GM19395 (cell line): ENCODE measurements around the gene CDK14.
A peak's percentile ranks its signal among the peaks of the same experiment; 100 is the strongest.

Source experiments
- ATAC-seq: cut with Tn5 transposase; IDR thresholded peaks from one replicate; pipeline ENCODE4 v1.9.1; 2021; ENCODE audit warnings: mild to moderate bottlenecking, moderate library complexity; ENCODE audit not compliant: unreplicated experiment

The CDK14 gene

DNA sequence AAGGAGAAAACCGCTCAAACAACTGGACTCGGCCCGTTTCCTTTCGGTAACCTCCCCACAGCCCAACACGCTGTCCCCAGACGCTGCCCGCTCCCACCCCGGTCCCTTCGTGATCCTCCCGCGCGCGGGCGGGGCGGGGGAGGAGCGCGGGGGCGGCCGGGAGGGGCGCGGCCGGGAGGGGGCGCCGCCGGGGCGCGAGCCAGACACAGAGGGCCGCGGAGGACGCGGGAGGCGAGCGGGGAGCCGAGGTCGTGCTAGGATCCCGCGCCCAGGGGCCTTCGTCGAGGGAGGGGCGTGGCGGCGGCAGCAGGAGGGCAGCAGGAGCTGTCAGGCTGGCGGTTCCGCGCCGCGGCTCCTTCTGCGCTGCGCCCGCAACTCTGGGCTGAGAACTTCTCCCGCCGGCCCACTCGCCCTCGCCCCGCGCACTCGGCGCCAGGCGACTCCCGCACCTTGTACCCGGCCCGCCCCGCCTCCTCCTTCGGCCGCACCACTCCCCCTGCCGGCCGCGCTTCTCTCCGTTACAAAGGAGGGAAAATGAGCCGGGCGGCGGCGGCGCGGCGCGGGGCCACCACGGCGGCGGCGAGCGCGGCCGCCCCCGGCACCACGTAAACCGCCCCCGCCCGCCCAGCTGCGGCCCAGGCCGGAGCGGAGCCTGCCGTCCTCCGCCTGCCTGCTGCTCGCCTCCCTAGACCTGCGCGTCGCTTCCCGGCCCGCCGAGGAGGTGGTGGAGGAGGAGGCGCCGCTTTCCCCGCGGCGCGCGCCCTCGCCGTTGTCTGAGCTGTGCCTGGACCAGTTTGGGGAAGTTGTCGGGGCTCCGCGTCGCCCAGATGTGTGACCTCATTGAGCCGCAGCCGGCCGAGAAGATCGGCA lies at the start of gene CDK14:
TSS of gene CDK14 (plus strand) at position 521 of the 870 bp plus-strand sequence. CDS start at position 828, 307 bp downstream.
- peak; percentile 60 for ATAC-seq

DNA sequence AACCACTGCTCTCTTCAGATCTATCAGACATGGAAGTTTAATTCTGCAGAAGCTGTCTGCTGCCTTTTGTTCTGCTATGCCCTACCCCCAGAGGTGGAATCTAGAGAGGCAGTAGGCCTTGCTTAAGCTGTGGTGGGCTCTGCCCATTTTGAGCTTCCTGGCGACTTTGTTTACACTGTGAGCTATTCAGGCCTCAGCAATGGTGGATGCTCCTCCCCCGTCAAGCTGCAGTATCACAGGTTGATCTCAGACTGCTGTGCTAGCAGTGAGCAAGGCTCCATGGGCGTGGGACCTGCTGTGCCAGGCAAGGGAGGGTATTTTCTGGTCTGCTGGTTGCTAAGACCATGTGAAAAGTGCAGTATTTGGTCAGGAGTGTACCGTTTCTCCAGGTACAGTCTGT lies 45.1 kb upstream of the CDK14 start:
- ATAC-seq = no peak

DNA sequence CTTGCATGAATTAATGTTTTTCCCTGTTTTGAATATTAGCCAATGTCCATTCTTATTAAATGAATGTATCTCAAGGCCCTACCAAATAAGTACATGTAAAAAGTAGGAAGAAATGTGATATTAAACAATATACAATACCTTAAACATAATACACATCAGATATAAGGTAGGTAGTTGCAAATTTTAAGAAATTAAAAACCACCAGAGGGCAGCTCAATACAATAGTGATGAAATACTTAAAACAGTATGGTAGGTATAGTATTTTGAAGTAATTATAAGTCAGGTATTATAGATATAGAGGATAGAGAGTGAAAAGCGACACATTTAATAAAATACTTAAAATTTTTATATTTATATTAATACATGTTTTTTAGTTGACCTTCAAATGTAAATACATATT lies 43.6 kb upstream of the CDK14 start:
- ATAC-seq = no peak

DNA sequence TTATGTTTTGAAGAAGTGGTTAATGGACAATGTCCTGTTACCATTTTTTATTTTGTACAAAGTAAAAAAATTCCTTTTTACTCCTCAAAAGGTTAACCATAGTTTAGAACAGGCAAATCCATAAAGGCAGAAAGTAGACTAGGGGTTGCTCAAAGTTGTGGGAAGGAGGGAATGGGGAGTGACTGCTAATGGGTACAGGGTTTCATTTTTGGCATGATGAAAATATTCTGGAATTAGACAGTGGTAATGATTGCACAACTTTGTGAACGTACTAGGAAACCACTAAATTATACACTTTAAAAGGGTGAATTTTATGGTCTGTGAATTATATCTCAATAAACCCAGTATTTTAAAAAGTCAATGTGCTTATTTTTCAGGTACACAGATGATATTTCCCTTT lies 35.4 kb upstream of the CDK14 start:
- no peak for ATAC-seq

DNA sequence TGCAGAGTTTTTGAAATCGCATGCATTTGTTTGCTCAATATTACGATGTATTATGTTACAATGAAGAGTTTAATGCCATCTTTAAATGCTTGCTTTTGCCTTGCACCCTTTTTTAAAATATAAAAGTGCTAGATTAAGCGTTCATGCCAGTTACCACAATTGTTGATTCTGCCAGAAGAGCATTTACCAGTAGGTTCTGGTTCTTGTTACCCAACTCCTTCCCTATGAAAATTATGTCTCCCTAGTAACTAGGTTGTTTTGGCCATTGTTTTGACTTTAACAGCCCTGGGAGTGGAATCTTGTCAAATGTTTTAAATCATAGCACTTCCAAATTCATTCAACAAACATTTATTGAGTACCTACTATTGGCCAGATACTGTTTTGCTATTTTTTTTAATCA lies 32.8 kb upstream of the CDK14 start:
- no peak for ATAC-seq

DNA sequence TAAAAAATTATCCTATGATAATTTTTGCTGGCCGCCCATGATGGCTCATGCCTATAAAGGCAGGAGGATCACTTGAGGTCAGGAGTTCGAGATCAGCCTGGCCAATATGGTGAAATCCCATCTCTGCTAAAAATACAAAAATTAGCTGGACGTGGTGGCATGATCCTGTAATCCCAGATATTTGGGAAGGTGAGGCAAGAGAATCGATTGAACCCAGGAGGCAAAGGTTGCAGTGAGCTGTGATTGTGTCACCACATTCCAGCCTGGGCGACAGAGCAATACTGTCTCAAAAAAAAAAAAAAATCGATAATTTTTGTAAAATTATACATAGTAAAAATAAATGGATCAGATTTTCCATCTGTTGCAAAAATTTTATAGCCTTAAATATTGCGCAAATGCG lies 31.7 kb upstream of the CDK14 start:
- no peak for ATAC-seq

DNA sequence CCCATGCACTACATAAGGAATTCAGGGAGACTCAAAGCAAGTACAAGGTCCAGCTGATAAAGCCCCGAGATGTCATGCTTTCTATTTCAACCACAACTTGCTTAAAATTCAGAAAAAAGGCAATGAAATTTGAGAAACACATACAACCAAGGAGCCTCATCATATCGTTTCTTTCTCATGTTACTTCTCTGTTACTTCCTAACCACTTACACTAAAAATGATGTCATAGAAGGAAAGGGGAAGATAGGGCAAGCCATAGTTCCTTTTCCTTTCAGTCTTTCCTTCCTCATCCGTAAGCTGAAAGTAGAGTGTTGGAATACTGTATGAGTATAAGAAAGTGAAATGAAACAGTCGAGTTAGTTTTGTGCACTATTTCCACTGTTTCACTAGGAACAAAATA lies 27.9 kb upstream of the CDK14 start:
- ATAC-seq = peak; percentile 56

DNA sequence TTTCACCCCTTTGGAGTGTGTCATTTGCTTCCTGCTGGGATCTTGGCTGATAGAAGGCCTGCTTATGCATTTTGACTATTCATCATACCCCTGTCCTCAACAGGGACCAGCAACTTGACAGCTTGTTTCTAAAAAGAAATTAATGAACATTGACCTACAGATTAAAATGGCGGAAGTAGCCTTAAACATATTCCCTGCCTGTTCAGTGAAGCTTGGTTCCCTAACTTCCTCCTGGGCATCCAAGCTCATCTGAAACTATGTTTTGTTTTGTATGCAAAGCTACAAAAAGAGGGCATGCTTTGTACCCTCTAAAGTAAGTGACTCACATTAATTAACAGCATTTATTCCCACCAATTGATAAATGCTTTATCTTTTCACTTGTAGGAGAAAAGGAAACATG lies 26.8 kb upstream of the CDK14 start:
- ATAC-seq = no peak

DNA sequence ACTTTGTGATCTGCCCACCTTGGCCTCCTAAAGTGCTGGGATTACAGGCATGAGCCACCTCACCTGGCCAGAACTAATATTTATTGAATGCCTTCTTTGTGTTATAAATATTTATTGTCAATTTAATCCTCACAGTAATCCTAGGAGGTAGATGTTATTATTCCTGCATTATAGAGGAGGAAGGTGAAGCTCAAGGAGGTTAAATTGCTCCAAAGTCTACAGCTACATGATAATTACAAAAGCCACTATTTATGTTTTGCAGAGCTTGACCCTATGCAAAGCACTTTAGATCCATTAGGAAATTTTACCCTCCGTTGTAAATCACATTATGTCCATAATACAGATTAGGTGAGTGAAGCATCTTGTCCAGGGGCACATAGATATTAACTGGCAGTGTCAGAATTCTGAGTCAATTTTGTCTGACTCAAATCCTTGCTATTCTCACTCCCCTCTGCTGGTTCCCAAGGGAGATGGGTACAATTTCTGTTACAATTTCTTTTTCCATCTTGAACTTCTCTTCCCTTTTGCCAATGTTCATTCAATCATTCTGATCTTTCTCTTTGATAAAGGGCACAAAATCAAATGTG lies 25.7 kb upstream of the CDK14 start:
- ATAC-seq = no peak

DNA sequence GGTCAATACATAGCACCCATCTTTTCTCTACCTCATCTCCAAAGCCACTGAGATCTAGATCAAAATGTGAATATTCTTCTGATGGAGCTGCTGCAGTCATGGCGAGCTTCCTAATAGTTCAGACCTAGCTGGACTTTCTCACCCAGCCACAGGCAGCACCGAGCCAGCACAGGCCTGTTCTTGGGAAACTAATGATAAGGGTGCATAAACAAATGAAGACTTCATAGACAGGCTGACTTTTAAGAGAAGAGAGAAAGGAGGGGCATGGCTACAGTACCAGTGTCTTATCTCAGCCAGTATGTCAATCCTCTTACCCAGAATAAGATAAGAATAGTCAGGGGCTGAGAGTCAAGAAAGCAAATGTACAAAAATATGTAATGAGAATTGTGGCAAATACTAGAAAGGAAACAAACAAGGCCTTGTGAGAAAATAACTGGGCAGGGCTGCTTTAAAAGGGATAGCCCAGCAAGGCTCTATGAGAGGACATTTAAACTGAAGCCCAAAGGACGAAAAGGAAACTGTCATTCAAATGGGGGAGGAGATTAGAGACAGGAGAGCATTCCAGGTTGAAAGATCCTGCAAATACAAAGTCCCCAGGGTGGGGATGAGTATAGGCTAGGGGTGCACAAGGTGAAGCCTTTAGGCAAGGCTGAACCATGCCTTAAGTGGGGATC lies 21.8 kb upstream of the CDK14 start:
- no peak for ATAC-seq

DNA sequence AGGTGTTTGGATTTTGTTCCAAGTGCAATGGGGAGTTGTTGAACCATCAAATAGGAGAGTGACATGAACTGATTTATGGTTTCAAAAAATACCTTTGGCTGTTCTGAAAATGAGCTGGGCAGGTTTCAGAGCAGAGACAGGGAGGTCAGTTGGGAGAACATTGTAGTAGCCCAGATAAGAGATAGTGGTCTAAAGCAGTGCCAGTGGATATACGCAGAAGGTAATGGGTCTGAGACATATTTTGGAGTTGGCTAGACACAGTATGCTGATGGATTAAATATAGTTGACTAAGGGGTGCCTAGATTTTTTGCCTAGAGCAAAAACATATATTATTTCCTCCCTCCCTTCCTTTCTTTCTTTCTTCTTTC lies 21.3 kb upstream of the CDK14 start:
- ATAC-seq = no peak

DNA sequence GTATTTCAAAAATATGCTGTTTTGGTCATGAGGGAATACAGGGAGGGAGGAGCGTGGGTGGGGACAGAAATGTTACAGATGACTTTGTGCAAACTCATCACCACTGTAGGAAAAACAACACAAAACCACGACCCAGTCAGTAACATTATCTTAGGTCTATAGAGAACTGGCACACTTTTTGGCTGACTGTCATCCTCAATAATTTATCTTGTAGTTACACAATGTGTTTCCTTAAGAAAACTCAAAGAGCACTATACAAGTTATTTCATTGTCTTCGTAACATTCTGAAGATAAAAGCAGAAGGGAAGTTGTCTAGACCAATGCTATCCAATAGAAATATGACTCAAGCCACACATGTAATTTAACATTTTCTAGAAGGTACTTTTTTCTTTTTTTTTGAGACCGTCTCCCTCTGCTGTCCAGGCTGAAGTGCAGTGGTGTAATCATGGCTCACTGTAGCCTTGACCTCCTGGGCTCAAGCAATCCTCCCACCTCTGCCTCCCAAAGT lies 16.9 kb upstream of the CDK14 start:
- ATAC-seq = no peak

DNA sequence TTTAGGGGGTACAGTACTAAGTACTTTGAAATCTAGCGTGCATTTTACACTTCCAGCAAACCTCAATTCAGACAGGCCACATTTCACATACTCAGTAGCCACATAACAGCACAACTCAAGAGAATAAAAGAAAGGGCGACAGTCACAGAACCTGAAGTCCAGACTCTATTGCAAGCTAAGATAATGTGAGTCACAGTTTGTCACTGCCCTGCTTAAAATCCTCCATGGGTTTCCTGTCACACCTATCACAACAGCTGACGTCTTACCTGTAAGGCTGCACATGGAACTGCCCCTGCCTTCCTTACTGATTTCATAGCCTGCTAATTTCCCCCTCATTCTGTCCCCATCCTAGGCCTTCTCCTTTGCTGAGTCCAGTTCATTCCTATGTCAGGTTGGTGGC lies 16.1 kb upstream of the CDK14 start:
- no peak for ATAC-seq

DNA sequence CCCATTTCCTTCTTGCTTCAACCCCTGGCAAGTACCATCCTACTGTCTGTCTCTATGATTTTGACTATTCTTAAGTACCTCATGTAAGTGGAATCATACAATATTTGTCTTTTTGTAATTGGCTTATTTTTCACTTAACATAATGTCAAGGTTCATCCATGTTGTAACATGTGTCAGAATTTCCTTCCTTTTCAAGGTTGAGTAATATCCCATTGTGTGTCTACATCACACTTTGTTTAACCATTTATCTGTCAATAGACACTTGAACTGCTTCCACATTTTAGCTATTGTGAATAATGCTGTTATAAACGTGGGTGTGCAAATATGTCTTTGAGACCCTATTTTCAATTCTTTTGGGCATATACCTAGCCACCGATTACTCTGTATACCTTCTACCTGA lies 14.0 kb upstream of the CDK14 start:
- no peak for ATAC-seq

DNA sequence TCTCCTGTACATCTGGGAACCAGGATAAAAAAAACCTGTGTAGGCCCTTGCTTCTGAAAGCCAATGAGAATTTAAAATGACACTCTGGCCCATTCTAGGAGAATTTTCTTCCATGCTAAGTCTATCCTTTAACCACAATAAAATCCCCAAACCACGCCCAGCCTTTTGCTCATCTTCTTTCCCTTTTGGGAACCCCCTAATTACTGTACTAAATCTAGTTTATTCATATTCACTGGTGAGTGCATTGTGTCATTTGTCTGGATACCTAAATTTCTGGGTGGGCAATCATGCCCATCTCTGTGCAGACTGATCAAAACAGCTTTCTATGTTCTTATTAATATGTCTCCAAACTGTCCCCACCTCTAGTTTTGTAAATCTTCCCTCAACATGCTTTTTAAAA lies 11.7 kb upstream of the CDK14 start:
- ATAC-seq = no peak

DNA sequence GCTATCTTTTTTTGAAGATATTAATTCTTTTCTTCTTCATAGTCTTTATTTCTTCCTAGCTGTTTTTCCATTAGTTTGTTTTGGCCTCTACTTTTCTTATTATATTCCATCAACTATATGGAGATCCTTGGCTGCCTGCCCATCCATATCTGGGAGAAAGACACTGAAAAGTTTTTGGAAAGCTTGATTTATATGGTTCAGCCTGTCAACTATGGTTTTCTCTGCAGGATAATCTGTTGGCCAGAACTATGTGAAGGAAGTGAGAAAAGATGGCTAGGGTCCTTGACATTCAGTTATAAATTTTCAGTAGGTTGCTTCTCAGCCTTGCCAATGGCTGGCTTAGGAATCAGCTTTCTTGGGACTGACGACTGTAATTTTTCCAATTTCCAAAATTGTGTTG lies 10.0 kb upstream of the CDK14 start:
- no peak for ATAC-seq

DNA sequence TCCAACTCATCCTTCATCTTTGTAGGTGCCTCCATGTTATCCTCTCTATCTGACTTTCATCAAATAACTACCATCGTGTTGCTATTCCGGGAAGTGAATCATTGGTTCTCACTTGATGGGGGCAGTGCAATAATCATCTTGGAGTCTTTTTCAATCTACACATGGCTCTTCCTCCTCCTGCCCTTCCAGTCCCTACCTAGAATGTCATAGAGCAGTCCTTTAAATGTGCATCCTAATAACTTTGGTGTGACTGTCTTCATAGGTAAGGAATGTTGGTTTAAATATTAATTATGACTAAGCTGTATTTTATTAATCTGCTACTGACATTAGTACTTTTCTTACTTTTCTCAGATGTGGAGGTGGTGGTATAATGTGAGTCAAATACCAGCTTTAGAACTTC lies 8.4 kb upstream of the CDK14 start:
- ATAC-seq = no peak

DNA sequence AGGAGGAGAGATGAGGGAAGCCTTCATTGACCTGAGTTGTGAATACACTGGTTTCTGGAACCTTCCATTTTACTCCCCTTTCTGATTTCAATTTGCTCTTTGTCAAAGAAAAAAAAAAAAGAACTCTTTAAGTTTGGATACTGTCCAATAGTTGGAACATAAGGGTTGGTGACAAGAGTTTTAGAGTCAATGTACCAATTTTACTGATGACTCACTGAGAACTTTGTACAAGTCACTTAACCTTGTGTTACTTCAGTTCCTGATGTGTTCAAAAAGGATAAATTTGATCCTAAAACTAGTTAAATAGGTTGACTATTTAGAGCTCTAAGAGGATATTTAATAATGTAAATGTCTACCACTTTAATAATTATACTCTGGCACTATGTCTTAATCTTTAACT lies 4.1 kb upstream of the CDK14 start:
- no peak for ATAC-seq

DNA sequence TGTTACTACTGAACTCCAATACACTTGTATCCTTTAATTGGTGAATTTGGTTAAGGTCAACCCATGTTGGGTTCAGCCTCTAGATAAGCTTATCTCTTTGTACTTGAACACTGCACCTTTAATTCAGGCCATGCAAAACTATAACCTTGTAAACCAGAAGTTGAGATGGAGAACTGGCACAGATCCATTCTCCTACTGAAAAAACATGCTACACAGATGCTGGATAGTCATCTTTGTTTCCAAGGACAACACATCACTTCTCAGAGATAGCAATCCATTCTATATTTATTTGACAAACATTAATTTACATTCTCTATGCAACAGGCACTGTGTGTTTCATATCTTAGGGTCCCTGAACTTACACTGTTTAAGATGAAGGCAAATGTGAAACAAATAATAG lies 2.9 kb upstream of the CDK14 start:
- no peak for ATAC-seq

DNA sequence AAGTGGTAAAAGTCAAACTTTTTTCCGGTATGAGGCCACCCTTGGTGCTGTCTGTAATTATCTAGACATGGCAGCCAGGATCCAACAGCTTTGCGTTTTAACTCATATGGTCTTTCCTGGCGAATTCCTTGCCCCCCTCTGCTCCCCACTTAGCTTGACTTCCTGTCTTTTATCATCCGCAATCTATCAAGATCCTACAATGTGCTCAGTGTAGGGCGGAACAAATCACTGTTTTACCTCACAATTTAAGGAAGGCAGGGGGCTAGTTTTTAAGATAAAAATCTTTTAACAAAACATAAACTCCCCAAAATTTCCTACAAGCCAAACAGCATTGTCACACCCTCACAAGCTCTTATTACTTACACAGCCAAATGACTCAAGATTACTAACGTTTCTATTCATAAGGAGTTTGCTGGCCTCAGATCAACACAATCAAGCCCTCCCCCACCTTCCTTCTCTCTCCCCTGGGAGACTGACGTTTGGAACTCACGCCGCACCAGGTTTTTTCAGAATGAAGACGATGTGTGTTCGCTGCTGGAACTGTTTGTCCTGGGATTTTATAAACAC lies 1.3 kb upstream of the CDK14 start:
- ATAC-seq = no peak

DNA sequence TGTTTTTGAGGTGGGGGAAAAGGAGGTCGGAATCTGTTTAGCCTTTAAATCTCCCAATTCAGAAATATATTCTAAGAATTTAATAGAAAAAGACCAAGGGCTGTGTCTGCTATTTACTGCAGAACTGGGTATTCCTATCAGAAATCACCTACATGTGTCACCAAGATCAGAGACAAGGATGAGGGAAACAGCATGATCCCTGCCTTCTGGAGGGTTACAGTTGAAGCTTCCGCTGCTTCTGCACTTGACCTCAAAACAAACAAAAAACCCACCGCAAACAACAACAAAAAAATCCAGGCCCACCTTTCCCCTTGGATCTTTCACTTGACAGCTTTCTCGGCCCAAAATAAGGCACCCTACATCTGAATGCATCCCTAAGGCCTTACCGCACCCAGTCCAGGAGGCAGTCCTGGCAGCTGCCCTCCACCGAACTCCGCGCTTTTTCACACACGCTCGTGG lies 750 bp upstream of the CDK14 start:
- ATAC-seq = peak; percentile 5
